A172 (cell line): ENCODE results near the gene FABP6. TPM values are rescaled to one million over a fixed set of nuclear protein-coding genes. Genes with fewer than 3 reads are reported as not detected.

Experiments used
- DNase-seq: peaks from one replicate; pipeline ENCODE4 v3.0.0-alpha.2; 2015; ENCODE audit warnings: low spot score
- total RNA-seq: library from RNA; depleted of rRNA; stranded (reverse); fragments of >200 nt; shearing (Covaris generic); gene quantifications from 2 replicates; pipeline ENCODE4 v1.2.3, GENCODE V29; 2014

The FABP6 gene
- total RNA-seq, 1 experiment from 2014 or later, result 0.17 TPM

GRCh38 chr5:160262151-160263074 is 33.1 kb downstream of the FABP6 start:
- no peak for DNase-seq

GRCh38 chr5:160263326-160263855 is 34.1 kb downstream of the FABP6 start:
- DNase-seq, result no peak

GRCh38 chr5:160266044-160266443 is 36.7 kb downstream of the FABP6 start:
- DNase-seq, result no peak

GRCh38 chr5:160266752-160267345 is 37.5 kb downstream of the FABP6 start:
- DNase-seq, result no peak

- DNase-seq, result no peak
These were observed 38.8 kb downstream of the FABP6 start for GRCh38 chr5:160268121-160268520.

GRCh38 chr5:160269017-160269416 is 39.7 kb downstream of the FABP6 start:
- DNase-seq, result peak; percentile 11

- no peak for DNase-seq
These were observed 41.4 kb downstream of the FABP6 start for GRCh38 chr5:160270704-160271103.

GRCh38 chr5:160271396-160271795 is 42.1 kb downstream of the FABP6 start:
- DNase-seq, result no peak

- DNase-seq, result no peak
These were observed 42.5 kb downstream of the FABP6 start for GRCh38 chr5:160271836-160272235.

GRCh38 chr5:160272264-160272663 is 43.0 kb downstream of the FABP6 start:
- DNase-seq, result no peak

GRCh38 chr5:160272889-160273288 is 43.6 kb downstream of the FABP6 start:
- DNase-seq, result no peak

- DNase-seq, result no peak
These were observed 45.2 kb downstream of the FABP6 start for GRCh38 chr5:160274483-160274931.

GRCh38 chr5:160278343-160278742 is 49.0 kb downstream of the FABP6 start:
- DNase-seq, result no peak

- DNase-seq, result no peak
These were observed 51.2 kb downstream of the FABP6 start for GRCh38 chr5:160280384-160281095.

GRCh38 chr5:160281275-160281674 is 52.0 kb downstream of the FABP6 start:
- no peak for DNase-seq

GRCh38 chr5:160284291-160284873 is 55.1 kb downstream of the FABP6 start:
- no peak for DNase-seq

- no peak for DNase-seq
These were observed 56.0 kb downstream of the FABP6 start for GRCh38 chr5:160285316-160285715.

GRCh38 chr5:160286947-160287346 is 57.6 kb downstream of the FABP6 start:
- no peak for DNase-seq

GRCh38 chr5:160287378-160288051 is 58.2 kb downstream of the FABP6 start:
- DNase-seq, result peak; percentile 58
